ENCODE results near the gene BRDT.

Gene BRDT

GRCh38 chr1:91949356-91949699 is at the start of gene BRDT:
Gene BRDT (plus strand): TSS chr1:91949401. CDS start chr1:91962755, 13,354 bp downstream.
- DNase-seq (ENCODE audit: low spot score) = no peak

GRCh38 chr1:91900562-91900961 is 48.6 kb upstream of the BRDT start:
- no peak for DNase-seq (ENCODE audit: low spot score)

DNA sequence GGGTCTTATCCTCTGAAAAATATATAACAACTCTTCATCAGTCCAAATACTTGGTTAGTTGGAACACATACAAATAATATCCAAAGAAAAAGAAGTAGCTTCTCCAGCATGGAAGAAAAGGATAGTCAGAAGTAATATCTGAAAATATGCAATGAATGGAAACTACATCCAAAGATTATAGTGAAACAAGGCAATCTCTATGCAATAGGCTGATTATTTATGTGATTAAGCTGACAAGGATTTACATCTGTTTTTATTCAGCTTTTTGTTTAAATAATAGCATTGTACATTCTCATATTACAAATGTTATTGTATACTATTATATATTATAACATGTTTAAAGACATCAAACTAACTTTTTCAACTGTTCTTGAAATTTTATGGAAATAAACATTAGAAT is 48.0 kb upstream of the BRDT start:
- DNase-seq (ENCODE audit: low spot score) = no peak

GRCh38 chr1:91912266-91912665 is 36.9 kb upstream of the BRDT start:
- DNase-seq (ENCODE audit: low spot score) = no peak

DNA sequence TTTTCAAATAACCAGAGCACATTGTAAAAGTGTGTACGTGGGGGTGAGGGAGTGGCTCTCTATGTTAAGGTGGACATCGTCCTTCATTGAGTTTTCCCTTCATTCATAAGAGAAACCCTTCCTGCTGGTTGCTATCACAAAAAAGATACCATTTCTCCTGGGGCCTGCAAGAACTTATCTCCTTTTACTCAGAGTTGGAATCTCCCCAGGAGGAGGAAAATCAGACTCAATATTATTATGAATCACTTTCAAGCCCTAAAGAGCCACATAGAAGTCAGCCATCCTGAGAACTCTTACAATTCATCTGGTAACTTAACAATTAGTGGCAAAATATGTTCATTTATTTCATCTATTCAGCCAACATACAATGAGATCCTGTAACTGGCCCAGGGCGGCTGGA is 36.2 kb upstream of the BRDT start:
- DNase-seq (ENCODE audit: low spot score) = no peak

- no peak for DNase-seq (ENCODE audit: low spot score)
These were observed 33.2 kb upstream of the BRDT start for GRCh38 chr1:91916046-91916445.

- no peak for DNase-seq (ENCODE audit: low spot score)
These were observed 32.3 kb upstream of the BRDT start for GRCh38 chr1:91916811-91917460.

DNA sequence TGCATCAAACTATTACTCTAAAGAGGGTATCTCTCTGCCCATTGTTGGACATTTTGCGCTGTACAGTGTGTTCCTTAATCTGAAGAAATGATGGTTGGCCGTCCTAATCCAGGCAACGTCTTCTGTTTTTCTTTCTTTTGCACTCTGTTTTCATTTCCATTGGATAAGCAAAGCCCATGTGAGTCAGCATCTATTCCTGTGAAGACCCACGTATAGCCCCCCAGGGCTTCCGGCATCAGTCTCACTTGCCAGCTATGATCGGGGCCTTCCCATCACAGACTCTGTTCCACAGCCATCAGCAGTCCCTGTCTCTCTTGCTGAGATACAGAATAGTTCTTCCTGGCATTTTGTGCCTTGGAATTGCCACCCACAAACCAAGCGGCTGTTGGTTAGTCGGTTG is 29.2 kb upstream of the BRDT start:
- no peak for DNase-seq (ENCODE audit: low spot score)

- no peak for DNase-seq (ENCODE audit: low spot score)
These were observed 25.1 kb upstream of the BRDT start for GRCh38 chr1:91924146-91924545.

DNA sequence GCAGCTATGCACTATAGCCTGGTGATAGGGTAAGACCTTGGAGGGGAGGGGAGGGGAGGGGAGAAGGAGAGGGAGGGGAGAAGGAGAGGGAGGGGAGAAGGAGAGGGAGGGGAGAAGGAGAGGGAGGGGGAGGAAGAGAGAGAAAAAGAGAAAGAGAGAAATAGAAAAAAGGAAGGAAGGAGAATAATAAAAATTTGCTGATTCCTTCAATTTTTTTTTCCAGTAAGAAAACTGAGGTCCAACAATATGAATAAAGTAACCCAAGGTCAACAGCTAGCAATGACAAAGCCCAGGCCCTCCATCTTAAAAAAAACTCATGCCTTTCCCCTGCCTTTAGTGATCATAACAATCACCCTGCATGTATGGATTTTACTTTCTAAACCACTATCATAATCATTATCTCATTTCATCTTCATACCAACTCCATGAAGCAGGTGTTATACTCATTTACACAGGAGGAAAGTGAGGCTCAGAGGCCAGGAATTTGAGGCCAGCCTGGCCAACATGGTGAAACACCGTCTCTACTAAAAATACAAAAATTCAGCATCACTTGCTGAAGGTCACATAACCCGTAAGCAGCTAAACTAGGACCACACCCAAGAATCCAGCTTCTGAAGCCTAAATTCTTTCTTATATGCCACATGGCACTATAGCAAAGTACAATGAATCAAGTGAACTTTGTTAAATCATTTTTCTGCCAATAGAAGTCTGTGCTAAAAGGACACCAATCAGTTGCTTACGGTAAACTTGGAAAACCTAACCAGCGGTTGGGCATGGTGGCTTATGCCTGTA is 23.4 kb upstream of the BRDT start:
- DNase-seq (ENCODE audit: low spot score) = no peak

- no peak for DNase-seq (ENCODE audit: low spot score)
These were observed 21.2 kb upstream of the BRDT start for GRCh38 chr1:91928026-91928425.

- no peak for DNase-seq (ENCODE audit: low spot score)
These were observed 20.0 kb upstream of the BRDT start for GRCh38 chr1:91929250-91929649.

DNA sequence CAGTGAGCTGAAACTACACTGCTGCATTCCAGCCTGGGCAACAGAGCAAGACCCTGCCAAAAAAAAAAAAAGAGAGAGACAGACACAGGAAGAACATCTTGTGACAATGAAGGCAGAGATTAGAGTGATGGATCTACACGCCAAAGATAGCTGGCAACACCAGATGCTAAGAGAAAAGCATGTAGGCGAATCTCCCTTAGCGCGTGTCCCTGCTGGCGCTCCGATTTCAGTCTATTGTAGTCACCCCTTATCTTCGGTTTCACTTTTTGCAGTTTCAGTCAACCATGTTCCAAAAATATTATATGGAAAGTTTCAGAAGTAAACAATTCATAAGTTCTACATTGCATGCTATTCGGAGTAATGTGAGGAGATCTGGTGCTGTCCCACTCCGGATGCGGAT is 11.6 kb upstream of the BRDT start:
- no peak for DNase-seq (ENCODE audit: low spot score)

DNA sequence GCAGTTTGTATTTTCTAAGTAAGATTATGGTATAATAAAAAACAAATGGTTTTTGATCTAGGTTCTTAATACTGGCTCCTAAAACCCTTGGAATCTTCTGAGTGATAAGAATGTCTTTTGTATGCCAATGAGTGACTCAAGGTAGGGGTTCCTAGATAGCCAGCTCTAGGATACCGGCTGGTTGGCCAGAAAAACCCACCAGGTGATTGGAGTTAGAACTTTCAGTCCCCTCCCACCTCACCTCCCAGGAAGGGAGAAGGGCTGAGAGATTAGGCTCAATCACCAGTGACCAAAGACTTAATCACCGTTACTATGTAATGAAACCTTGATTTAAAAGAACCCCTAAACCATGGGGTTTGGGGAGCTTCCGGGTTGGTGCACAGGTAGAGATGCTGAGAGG is 8.7 kb upstream of the BRDT start:
- no peak for DNase-seq (ENCODE audit: low spot score)

DNA sequence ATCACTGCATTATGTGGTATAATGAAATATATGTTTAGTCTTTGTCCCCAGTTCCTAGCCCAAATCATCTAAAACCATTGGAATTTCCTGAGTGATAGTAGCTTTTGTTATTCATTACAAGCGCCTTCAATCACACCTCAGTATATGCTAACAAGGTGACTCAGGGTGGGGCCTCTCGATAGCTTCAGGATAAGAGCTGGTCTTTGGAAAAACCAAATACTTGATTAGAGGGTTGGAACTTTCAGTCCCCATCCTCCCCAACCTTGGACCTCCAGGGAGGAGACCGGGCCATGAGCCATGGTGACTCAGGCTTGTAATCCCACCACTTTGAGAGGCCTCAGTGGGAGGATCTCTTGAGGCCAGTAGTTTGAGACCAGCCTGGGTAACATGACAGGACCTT is 5.1 kb upstream of the BRDT start:
- no peak for DNase-seq (ENCODE audit: low spot score)

DNA sequence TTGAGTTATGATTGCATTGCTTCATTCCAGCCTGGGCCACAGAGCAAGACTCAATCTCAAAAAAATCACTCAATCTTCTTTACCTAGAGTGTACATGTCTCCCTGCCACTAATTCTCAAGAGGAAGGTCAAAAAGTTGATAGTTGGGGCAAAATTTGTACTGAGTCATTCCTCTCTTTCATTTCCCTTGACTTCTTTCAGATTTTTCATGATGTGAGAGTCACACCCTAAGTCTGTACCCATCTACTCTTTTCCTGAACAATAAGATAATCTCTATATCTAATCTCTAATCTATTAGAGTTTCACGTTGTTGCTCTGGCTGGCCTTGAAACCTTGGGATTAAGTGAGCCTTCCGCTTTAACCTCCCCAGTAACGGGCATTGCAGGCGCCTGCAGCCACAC is 1.1 kb upstream of the BRDT start:
- no peak for DNase-seq (ENCODE audit: low spot score)

GRCh38 chr1:91948501-91949355 is 473 bp upstream of the BRDT start:
- DNase-seq (ENCODE audit: low spot score) = no peak

DNA sequence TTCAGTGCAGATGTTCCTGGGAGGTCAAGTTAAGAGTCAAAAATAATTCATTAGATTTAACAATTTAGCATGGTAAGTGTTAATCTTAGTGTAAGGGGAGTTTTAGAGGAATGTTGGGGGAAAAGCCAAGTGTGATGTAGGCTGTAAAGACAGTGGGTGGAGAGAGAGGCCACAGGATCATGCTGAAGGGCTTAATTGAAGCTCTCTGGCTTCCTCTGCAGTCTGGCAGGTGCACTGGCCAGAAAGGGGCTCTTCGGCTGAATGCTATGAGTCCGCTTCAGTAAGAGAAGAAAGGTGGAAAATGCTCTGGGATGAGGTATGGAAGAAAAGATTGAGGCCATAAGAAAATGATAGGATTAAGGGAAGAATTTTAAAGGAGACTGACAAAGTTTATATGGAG is 3.0 kb downstream of the BRDT start:
- DNase-seq (ENCODE audit: low spot score) = no peak

DNA sequence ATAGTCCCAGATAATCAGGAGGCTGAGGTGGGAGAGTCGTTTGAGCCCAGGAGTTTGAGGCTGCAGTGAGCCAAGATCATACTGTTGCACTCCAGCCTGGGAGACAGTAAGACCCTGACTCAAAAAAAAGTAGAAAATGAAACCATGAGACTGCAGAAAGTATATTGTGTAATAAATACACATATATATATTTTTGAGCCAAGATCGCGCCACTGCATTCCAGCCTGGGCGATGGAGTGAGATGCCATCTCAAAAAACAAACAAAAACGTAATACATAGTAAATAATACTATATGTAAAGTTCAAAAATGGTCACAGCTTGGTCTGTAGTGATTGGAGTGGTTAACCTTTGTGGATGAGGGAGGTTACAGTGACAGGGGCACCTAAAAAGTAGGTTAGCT is 9.7 kb downstream of the BRDT start:
- DNase-seq (ENCODE audit: low spot score) = no peak

GRCh38 chr1:91968334-91968733 is 19.1 kb downstream of the BRDT start:
- no peak for DNase-seq (ENCODE audit: low spot score)

- no peak for DNase-seq (ENCODE audit: low spot score)
These were observed 30.2 kb downstream of the BRDT start for GRCh38 chr1:91979383-91979782.

GRCh38 chr1:91980663-91981062 is 31.5 kb downstream of the BRDT start:
- DNase-seq (ENCODE audit: low spot score) = no peak

GRCh38 chr1:91981996-91982609 is 32.9 kb downstream of the BRDT start:
- DNase-seq (ENCODE audit: low spot score) = no peak

Data from hematopoietic multipotent progenitor cell treated with erythropoietin and hydrocortisone succinate and interleukin-3 and kit ligand, for 17 days (in vitro differentiated cells).